Right lung (tissue), 5 donors: Measurements from ENCODE around the gene RAB7B. TPM values are rescaled to one million over a fixed set of nuclear protein-coding genes. Genes with fewer than 3 reads are reported as not detected.

Source experiments
- DNase-seq, 2 donors: peaks; one replicate each; pipeline ENCODE4 v3.0.0-alpha.2; 2013
- polyA plus RNA-seq, 5 donors: library from polyadenylated mRNA; unstranded; fragments of 120-200 nt; gene quantifications; one replicate each; pipeline versions ENCODE4 v1.2.1 to v1.2.3, GENCODE V29; 2013; ENCODE audit warnings: inconsistent platforms in 1 of 5, low replicate concordance in 1 of 5; ENCODE audit not compliant: insufficient read length in 5 of 5, insufficient read depth in 1 of 5

RAB7B gene
- polyA plus RNA-seq, 5 donors = 2.8 to 4.9 (median 3.7) TPM

DNA sequence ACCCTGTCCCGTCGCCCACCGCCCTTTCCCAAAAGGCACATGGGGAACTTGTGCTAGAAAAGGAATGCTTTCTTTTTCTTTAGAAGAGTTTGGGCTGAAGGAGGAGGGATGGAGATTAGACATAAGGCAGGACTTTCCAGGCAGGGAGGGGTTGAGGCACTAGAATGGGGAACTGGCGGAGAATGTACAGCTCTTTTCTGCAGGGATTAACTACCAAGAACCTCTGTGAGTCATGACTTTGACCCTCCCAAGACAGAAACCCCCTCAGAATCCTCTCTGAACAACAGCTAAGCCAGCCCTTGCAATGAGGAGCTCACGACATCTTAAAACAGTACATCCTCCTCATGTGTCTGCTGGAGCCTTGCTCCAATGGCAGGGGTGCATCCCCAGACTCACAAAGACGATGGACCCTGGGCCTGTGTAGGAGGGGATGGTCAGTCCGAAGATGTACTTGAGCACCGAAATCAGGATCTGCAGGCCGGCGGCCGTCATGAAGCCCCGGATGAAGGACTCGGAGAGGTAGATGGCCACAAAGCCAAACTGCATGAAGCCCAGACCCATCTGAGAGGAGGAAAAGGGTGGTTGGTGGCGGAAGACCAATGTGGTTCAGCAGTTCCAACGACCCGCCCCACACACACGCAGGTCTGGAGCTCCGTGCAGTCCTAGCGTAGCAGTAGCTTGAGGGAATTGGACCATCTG lies 73.5 kb downstream of the RAB7B start:
- DNase-seq = no peak

DNA sequence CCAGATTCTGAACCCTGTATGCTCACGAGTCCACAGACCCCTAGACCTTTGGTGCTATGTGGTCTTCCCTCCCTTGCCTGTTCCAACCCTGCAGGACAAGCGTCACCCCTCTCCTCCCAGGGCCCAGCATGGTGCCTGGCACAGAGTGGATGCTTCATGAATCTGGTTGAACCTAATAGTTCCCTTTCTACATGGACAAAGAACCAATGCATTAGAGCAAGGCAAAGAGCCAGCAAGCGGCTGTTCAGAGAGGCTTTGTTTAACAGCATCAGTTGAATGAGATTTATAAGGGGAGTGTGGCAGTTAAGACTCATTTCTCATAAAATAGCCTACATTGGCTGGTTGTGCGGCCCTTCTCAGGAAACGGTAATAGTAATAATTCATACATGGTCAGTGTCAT lies 74.9 kb downstream of the RAB7B start:
- DNase-seq = no peak

DNA sequence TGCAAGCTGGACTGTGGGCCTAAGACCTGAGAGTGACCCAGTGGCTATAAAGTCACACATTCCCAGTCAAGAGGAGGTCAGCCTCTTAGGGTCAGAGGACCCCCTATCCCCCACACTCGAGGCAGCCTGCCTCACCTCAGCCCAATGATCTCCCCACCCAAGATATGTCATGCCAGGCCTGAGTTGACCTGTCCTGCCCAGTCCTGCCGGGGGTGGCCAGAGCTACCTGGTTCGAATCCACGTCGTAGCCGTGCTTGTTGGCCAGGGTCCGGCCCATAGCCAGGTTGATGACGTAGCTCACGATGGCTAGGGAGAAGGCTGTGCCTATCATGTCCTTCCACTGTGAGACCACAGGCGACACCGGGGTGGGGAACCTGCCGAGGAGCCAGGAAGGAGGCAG lies 75.5 kb downstream of the RAB7B start:
- DNase-seq = no peak

DNA sequence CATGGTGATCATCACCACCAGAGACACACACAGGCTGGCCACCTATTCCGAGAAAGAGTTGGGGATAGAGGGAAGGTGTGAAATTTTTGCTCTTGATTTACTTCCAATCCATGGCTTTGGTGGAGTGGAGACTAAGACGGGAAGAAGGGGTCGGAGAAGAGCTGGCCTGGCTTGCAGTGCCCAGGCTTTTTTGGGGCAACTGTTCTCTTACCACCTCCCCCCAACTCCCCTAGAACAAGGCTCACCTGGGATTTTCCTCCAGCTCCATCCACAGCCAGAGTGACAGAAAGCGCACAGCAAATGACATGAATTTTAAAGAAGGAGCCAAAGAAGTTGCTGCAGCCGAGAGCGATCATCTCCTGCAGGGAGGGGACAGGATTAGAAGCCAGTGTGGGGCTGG lies 75.9 kb downstream of the RAB7B start:
- DNase-seq = no peak

Other genes starting within 250 kb of the RAB7B start
- gene RAB29, start 227.9 kb downstream of the RAB7B start, polyA plus RNA-seq = 1 to 10 TPM; 5.7 to 8.1 (median 6.8) TPM
- 10 to 100 TPM; 36.4 to 46.8 (median 44.8) TPM for gene SLC41A1, start 190.2 kb downstream of the RAB7B start, polyA plus RNA-seq
- gene PM20D1, start 153.3 kb downstream of the RAB7B start, polyA plus RNA-seq = under 1 TPM; 0.20 to 0.51 (median 0.33) TPM
- gene SLC26A9, start 59.9 kb downstream of the RAB7B start, polyA plus RNA-seq = 1 to 10 TPM; 4.5 to 7.1 (median 5.4) TPM
- 1 to 10 TPM in 2 of 5 donors, under 1 TPM in 3; 0.33 to 1.5 (median 0.66) TPM for gene CTSE, start 20.5 kb upstream of the RAB7B start, polyA plus RNA-seq
- gene RHEX, start 49.8 kb upstream of the RAB7B start, polyA plus RNA-seq = under 1 TPM in 4 of 5 donors, not detected in 1; 0.19 to 0.41 (median 0.24) TPM
- under 1 TPM in 4 of 5 donors, not detected in 1; 0.08 to 0.14 (median 0.08) TPM for gene AVPR1B, start 114.0 kb upstream of the RAB7B start, polyA plus RNA-seq
- 1 to 10 TPM; 4.7 to 7.5 (median 5.7) TPM for gene FAM72A, start 199.4 kb upstream of the RAB7B start, polyA plus RNA-seq
- 10 to 100 TPM; 55.5 to 74.1 (median 58.3) TPM for gene SRGAP2, start 200.1 kb upstream of the RAB7B start, polyA plus RNA-seq